Activated CD8-positive, alpha-beta memory T cell treated with anti-CD3 and anti-CD28 coated beads for 1 hour (primary cell): ENCODE results near the gene TFAP2B.

ENCODE experiments used
- DNase-seq, 2 donors: peaks; one replicate each; pipeline ENCODE4 v3.0.0-alpha.2; 2020; ENCODE audit warnings: low read depth in 1 of 2; ENCODE audit errors: extremely low read depth in 1 of 2

The TFAP2B gene

GRCh38 chr6:50818673-50819072 lies at the start of gene TFAP2B:
Gene TFAP2B (plus strand): TSS chr6:50818871. CDS start chr6:50818892, 21 bp downstream.
- no peak for DNase-seq

DNA sequence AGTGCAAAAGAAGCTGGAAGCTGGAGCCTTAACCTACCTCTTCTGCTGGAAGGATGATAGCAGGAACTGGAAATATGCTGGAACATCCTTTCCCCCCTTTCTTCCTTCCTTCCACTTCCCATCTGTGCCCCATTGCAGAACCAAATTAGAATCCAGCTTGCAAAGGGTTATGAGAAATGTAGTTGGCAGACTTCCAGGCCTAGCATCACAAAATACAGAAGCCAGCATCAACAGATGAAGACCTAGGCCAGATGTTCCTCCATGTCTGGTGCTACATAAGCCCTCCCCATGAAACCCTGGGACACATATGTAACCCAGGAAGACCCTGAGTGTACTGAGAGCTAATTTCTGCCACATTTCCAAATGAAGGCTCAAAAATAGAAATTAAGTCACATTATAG lies 40.0 kb upstream of the TFAP2B start:
- no peak for DNase-seq

- DNase-seq = no peak
Observed at GRCh38 chr6:50780382-50780781, 38.3 kb upstream of the TFAP2B start.

DNA sequence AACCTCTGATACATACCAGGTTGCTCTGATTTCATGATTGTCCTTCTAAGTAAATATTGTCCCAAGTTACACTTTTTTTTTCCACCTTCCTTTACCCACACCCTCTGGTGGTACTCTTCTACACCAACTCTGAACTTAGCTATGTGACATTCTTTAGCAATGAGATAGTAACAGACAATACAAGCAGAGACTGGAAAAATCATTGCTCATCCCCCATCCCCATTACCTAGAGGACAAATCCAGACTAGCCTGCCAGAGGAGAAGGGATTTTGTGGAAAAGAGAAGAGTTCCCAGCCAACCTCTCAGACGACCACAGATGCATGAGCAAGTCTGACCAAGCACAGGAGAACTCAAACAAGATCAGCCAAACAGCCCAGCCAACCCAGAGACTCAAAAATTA lies 32.8 kb upstream of the TFAP2B start:
- DNase-seq = no peak

GRCh38 chr6:50791900-50792508 lies 26.7 kb upstream of the TFAP2B start:
- DNase-seq = no peak

DNA sequence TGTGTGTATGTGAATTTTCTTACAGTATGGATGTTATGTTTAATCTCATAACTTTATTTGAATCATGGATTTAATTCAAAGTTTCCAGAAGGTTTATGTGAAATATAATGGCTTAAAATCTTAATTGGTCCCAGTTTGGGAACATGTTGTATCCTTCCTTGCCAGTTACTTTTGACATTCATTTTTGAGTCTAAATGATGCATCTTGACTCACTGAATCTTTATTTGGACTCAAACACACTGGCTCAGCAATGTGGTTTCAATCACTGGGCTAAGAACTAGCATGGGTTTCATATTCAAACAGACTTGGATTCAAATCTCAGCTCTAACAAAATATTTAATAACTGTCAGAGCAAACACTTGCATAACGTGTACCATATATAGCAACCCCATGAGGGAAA lies 25.9 kb upstream of the TFAP2B start:
- no peak for DNase-seq

DNA sequence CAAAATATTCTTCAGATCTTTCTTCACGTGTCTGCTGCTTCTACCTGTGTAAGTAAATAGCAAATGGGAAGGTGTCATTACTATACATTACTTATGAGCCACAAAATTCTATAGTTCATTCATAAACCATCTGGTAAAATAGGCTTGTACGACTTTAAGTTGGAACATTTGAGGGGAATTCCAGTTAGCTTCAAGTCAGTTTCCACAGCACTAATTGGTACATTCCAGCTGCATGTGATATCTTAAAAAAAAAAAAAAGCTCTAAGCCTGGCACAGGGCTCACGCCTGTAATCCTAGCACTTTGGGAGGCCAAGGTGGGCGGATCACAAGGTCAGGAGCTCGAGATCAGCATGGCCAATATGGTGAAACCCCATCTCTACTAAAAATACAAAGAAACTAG lies 23.1 kb upstream of the TFAP2B start:
- DNase-seq = no peak

DNA sequence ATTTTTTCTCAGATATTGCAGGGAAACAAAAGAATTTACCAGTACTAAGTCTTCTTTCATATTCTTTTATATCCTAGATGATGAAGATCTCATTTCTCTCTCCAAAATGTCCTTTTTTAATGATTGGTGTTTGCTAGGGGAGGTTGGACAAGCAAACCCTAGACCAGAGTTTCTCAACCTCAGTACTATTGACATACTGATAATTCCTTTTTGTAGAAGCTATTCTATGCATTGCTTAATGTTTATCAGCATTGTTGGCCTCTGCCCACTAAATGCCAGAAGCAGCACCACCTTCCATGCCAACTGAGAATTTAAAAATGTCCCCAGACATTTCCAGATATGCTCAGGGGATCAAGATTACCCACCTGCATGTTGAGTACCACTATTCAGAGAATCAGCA lies 14.4 kb upstream of the TFAP2B start:
- no peak for DNase-seq

DNA sequence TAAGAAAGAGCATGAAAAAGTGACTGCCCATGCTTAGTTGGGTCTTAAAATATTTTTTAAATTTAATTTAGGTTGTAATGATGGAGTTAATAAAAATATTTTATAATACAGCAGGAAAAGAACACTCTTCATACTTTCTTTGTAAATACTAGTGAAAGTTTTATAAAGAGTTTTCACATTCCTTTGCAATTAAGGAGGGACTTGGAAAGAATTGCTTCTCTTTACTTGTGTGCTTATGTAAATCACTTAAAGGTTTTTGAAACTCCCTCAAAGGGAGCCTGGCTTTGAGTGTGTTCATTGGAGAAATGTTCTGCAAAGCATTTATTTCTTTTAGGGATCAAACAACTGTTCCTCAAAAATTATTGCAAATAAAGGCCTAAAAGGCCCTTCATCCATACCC lies 11.6 kb upstream of the TFAP2B start:
- DNase-seq = no peak

DNA sequence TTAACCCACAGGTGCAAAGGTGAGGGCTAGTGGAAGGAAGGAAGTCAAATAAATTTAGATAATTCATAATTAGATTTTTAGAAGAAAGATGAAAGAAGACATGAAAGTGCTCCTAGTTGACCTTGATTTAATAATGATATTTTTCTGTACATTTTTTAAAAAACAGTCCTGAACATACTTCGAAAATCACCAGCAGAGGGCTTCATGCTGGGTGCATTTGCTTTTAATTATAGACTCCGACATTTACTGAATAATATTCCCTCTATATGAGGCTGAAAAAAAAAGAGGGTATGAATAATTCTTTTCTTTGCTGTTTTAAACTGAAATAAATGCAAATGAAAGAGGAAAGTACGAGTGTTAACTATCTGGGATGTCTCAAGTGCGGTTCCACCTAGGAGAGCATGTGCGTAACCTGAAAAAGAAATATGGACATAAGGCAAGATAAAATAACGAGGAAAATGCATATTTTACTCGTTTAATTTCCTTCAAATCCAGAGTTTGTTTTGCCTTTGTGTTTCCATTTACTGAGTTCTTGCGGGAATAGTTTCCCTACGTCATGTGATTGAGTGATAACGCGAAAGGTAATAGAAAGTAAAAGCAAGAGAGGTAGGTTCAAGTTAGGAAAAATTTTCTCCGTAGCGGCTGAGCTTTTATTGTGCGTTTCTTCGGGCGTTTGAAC lies 3.1 kb upstream of the TFAP2B start:
- no peak for DNase-seq

DNA sequence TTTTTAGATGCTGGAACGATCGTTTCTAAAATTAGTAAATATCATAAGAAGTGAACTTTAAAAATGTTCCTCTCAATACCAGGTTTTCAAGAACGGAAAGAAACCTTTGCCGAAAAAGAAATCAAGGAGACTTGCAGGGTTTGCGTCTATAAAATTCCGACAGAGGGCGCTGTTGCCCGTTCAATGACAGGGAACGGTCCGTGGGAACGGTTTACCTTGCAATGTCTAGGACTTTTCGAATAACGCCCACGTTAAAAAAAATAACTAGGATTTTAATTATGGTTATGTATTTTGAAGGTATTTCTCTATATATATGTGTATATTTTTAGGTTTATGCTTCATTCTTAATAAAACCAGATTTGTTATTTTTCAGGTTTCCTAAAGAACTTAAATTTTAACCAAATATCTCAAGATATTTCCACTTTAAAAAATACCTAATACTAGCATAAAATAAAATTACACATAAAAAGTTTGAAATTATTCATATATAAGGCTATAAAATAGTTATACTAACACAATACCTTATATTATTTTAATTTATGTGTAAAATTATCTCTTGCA lies 2.5 kb upstream of the TFAP2B start:
- DNase-seq = peak in 1 of 2 donors; percentile 36

DNA sequence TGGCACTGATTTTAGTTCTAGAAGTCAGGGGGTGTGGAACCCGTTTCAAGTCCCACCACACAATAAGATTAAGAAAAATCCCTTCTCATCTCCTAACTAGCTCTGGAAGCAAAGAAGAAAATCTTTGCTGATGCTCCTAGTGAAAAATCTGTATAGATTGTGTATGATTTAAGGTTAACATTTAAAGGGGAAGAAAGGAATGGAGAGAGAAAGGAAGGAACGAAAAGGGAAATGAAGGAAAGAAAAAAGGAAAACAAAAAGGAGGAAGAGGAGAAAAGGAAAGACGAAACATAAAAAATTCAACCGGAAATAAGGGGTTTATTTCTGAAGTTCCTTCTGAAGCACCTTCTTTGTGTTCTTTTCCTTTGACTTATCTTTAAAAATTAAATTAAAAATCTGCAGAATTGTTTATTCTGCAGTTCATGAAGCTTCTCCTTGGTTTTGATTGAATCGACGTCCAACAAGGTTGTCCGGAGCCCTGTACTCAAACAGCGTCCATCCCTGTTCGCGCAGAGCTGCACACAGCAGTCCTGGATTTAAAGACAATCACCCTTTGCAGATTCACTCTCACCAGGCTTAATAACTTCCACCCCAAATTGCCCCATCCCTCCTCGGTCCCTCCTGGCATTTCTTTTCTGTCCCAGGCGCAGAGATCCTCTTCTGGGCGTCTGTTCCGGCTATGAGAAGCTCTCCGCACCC lies 1.6 kb upstream of the TFAP2B start:
- no peak for DNase-seq

DNA sequence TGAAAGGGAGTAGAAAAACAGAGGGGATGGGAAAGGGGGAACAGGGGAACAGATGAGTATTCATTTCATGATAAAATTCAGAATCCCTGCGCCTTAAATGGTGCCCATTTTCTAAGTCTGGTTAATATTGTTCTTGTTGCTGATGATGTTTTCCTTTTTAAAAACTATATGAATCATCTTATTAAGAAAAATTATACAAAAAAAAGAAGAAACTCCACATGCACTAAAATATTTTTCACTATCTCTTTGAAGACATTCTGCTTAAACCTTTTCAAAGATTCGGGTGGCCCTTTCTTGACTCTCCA lies 1.1 kb upstream of the TFAP2B start:
- DNase-seq = no peak

- DNase-seq = no peak
Observed at GRCh38 chr6:50818020-50818419, 651 bp upstream of the TFAP2B start.

DNA sequence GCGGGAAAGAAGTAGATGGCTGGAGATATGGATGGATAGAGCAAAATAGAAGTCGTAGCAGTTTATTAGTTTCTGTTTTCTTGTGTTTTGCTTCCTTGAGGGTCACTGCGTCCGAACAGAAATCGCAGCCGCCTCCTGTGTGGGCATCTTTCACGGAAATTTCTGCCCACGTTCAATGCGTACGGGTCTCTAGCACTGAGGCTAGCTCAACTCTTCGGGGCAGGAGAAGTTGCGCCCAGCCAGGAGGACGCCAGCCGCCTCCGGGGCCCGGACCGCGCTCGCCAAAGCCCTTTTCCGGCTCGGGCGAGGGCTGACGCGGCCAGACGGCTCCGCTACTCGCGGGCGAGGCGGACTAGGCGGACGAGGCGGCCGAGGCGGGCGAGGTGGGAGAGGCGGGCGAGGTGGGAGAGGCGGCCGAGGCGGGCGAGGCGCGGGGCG lies 814 bp downstream of the TFAP2B start:
- no peak for DNase-seq

DNA sequence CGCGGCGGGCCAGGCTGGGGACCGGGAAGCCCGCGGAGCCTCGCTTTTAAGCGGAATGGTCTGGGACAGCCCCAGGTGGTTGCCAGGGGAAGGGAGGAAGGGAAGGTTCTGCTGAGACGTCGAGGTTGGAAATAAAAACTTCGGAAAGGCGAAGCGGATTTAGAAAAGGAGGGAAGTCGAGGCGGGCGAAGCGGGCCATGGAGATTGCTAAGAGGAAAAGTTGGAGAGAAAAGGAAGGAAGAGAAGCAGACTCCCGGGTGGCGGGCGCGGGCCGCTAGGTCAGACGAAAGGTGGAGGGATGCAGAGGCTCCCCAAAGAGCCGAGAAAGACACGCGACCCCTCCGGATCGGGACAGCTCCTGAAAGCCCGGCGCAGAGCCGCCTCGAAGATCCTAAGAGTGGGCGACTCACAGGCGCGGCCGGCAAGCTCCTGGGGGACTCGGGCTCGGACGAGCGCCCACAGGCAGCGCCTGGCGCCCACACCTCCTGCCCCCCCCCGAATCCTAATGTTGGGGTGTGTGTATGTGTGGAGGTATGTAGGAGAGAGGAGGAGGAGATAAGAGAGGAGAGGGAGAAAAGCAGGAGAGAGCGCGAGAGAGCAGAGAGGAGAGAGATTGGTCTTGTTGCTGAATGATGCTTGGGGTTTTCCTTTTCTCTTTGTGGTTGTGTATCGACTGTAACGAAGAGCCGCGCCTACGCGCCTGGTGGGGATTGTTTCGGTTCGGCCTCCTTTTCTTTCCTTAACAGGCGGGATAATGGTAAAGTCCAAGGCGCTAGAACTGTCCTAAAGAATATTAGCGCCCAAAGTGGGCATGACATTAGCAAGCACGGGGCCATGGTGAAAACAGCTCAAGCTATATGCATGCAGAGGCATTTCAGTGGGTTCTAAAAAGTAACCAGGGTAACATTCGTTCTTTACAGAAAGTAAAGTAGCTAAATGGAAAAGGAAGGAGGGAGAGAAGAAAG lies 1.5 kb downstream of the TFAP2B start:
- DNase-seq = no peak

GRCh38 chr6:50820869-50821264 lies 2.2 kb downstream of the TFAP2B start:
- no peak for DNase-seq

- DNase-seq = no peak
Observed at GRCh38 chr6:50821441-50822077, 2.9 kb downstream of the TFAP2B start.

- DNase-seq = no peak
Observed at GRCh38 chr6:50822078-50822476, 3.4 kb downstream of the TFAP2B start.

DNA sequence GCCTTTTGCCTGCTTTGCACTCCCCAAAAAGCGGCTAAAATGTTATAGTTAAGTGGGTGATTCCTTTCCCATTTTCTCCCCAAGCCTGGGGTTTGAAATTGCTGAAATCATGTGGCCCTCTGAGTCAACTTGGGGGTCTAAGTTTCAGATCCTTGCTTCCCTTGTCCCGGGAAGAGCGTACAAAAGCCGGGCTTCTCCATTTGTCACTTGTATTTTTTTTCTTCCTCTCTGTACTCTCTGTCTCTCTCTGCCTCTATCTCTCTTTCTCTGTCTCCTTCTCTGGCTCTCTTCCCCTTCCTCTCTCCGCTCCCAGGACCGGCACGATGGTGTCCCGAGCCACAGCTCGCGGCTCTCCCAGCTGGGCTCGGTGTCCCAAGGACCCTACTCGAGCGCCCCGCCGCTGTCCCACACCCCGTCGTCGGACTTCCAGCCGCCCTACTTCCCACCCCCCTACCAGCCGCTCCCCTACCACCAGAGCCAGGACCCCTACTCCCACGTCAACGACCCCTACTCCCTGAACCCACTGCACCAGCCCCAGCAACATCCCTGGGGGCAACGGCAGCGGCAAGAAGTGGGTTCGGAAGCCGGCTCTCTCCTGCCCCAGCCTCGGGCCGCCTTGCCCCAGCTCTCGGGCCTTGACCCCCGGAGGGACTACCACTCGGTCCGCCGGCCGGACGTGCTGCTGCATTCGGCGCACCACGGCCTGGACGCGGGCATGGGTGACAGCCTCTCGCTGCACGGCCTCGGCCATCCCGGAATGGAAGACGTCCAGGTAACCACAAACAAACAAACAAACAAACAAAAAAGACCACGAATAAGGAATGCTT lies 4.6 kb downstream of the TFAP2B start:
- no peak for DNase-seq
